Right lung (tissue), 5 donors: ENCODE data around the gene TRAPPC3L. TPM values are rescaled to one million over a fixed set of nuclear protein-coding genes. Genes with fewer than 3 reads are reported as not detected.

Experiments
- polyA plus RNA-seq, 5 donors: library from polyadenylated mRNA; unstranded; fragments of 120-200 nt; gene quantifications; one replicate each; pipeline versions ENCODE4 v1.2.1 to v1.2.3, GENCODE V29; 2013; ENCODE audit warnings: inconsistent platforms in 1 of 5, low replicate concordance in 1 of 5; ENCODE audit not compliant: insufficient read length in 5 of 5, insufficient read depth in 1 of 5

TRAPPC3L gene
- polyA plus RNA-seq, 5 donors: 0.31 to 0.95 (median 0.48) TPM

Other genes starting within 250 kb of the TRAPPC3L start
- 10 to 100 TPM; 34.1 to 54.9 (median 50.0) TPM for gene DSE, start 174.7 kb downstream of the TRAPPC3L start, polyA plus RNA-seq
- gene CALHM6, start 84.3 kb downstream of the TRAPPC3L start, polyA plus RNA-seq: 1 to 10 TPM; 3.1 to 8.0 (median 6.1) TPM
- gene CALHM5, start 34.0 kb downstream of the TRAPPC3L start, polyA plus RNA-seq: 1 to 10 TPM; 3.8 to 6.8 (median 6.3) TPM
- gene CALHM4, start 8.1 kb upstream of the TRAPPC3L start, polyA plus RNA-seq: under 1 TPM in 1 of 5 donors, not detected in 4; 0.13 TPM
- 100 to 1,000 TPM in 2 of 5 donors, 10 to 100 TPM in 3; 73.3 to 104 (median 80.1) TPM for gene RWDD1, start 25.8 kb upstream of the TRAPPC3L start, polyA plus RNA-seq
- 10 to 100 TPM in 2 of 5 donors, 1 to 10 TPM in 3; 7.5 to 11.4 (median 9.2) TPM for gene RSPH4A, start 70.8 kb upstream of the TRAPPC3L start, polyA plus RNA-seq
- 10 to 100 TPM; 13.0 to 18.1 (median 16.7) TPM for gene ZUP1, start 123.1 kb upstream of the TRAPPC3L start, polyA plus RNA-seq
- gene KPNA5, start 135.5 kb upstream of the TRAPPC3L start, polyA plus RNA-seq: 10 to 100 TPM; 16.2 to 32.8 (median 30.4) TPM
- 100 to 1,000 TPM in 1 of 5 donors, 10 to 100 TPM in 4; 62.2 to 106 (median 71.8) TPM for gene FAM162B, start 220.0 kb upstream of the TRAPPC3L start, polyA plus RNA-seq